GM18909 (cell line): ENCODE data around the gene TCFL5.

Experiments
- ATAC-seq: cut with Tn5 transposase; IDR thresholded peaks from one replicate; pipeline ENCODE4 v1.9.1; 2021; ENCODE audit warnings: mild to moderate bottlenecking; ENCODE audit not compliant: unreplicated experiment, poor library complexity

The TCFL5 gene

DNA sequence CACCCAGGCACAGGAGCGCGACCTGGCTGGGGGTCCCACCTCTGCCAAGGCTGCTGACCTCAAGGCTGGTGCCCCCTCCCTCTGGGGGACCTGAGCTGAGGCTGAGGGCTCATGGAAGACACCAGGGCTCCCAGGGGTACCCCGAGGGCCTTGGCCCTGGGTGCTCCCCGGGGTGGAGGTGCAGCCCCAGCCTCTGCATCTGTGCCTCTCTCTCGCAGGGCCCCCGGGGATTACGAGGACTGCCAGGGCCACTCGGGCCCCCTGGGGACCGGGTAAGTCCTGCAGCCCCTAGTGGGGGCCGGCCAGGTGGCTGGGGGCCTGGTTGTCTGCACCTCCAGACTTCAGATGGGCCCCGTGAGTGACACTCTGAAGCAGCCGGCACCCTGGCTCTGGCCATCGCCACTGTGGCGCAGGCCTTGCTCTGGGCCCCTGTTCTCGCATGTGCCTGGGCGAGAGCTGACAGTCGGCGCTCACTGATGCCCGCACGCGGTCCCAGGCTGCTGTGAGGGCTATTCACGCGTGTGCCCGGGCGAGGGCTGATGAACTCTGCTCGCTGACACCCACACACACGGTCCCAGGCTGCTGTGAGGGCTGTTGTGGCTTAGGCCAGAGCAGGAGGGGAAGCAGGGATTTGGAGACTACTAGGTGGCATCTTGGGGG is 35.5 kb downstream of the TCFL5 start:
- no peak for ATAC-seq

DNA sequence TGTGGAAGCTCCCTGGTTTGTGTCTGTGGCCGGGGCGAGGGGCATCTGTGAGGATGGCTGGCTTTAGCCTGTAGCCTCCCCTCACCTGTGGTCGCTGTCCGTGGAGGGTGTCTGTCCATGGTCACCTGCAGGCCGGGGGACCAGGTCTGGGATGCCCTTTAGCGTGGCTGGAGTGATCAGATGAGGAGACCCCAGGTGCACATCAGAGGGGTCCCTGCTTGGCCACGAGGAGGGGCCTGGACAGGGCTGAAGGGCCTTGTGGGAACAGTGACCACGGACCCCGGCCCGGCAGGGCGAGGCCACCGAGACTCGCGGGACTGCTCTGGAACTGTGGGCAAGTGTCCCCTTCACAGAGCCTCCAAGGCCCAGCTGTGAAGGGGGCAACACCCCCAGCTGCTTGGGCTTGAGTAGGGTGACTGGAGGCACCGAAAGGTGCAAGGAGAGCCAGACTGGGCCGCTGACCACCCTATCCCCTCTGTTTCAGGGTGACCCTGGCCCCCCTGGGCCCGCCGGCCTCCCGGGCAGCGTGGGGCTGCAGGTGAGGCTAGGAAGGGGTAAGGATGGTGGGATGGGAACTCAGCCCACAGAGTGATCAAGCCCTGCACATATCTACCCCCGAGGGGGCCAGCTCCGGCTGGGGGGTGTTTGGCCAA is 36.2 kb downstream of the TCFL5 start:
- no peak for ATAC-seq

DNA sequence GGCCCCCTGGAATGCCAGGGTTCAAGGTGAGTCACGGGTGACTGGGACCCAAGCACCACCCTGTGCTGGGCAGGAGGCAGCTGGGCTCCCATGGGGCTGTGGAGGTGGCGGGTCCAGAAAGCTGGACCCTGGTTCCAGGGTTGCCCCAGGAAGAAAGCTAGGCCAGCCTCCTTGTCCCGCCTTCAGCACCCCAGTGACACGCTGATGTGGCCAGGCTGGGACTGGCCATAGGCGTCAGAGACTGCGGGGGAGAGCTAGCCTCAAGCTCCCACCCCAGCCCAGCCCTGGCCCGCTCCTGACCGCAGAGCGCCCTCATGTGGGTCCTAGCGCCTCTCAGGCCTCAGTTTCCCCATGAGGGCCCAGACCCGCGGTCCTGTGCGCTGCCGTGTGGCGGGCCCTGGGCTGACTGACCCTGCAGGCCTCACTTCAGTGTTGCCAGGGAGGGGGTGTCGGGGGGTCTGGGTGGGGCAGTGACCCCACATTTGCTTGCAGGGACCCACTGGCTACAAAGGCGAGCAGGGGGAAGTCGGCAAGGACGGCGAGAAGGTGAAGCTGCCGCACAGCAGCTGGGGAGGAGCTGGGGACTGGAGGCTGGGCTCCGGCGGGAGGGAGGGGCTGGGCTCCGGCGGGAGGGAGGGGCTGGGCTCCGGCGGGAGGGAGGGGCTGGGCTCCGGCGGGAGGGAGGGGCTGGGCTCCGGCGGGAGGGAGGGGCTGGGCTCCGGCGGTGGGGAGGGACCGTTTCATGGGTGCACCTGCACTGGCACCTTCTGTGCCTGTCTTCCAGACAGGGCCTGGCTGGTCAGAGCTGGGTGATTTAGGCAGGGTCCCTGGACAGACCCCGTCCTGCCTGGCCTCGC is 36.9 kb downstream of the TCFL5 start:
- no peak for ATAC-seq

DNA sequence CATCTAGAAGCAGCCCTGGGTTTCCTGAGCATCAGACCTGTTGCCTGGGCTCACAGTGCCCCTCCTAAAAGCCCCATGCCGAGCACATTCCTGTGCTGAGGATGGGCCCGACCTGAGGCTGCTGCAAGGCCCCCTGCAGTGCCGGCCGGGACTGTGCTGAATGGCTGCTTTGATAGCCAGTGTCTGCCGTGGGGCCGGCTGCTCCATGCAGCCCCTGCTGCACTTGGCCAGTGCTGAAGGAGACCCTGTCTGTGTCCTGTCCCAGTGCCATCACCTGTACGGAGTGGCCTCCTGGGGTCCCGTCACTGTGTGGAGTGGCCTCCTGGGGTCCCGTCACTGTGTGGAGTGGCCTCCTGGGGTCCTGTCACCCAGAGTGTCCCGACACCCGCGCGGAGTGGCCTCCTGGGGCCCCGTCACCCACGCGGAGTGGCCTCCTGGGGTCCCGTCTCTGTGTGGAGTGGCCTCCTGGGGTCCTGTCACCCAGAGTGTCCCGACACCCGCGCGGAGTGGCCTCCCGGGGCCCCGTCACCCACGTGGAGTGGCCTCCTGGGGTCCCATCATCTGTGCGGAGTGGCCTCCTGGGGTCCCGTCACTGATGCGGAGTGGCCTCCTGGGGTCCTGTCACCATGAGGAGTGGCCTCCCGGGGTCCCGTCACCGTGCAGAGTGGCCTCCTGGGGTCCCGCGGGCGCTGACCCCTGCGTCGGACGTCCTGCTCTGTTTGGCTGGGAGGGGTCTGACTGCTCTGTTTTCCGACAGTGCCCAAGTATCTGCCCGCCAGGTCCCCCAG is 37.7 kb downstream of the TCFL5 start:
- ATAC-seq = no peak

DNA sequence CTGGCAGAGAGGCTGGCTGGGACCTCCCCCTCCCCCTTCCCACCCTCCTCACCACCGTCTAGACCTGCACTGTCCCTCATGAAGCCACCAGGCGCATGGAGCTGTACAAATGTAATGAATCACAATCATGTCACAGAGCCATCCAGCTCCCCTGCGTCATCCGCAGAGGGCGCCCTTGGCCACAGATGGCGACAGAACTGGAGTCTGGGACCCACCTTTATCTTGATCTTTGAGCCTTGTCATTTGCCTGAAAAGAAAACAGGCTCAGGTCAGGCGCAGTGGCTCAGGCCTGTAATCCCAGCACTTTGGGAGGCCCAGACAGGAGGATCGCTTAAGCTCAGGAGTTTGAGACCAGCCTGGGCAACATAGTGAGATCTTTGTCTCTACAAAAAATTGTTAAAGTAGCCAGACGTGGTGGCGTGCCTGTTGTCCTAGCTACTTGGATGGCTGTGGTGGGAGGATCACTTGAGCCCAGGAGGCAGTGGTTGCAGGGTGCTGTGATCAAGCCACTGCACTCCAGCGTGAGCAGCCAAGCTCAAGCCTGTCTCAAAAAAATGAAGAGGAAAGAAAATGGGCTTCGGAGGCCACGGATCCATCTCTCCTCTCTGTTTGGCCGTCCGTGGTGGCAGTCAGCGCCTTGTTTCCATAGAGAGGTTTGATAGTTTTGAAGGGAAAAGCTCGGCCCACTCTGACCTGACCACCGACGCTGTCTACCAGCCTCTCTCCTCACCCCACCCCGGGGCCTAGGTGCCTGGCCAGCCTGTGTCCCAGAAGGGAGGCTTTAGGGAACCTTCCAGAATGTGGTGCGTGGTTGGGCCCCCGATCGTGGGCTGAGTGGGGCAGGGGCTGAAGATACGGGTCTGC is 38.6 kb downstream of the TCFL5 start:
- ATAC-seq = no peak

DNA sequence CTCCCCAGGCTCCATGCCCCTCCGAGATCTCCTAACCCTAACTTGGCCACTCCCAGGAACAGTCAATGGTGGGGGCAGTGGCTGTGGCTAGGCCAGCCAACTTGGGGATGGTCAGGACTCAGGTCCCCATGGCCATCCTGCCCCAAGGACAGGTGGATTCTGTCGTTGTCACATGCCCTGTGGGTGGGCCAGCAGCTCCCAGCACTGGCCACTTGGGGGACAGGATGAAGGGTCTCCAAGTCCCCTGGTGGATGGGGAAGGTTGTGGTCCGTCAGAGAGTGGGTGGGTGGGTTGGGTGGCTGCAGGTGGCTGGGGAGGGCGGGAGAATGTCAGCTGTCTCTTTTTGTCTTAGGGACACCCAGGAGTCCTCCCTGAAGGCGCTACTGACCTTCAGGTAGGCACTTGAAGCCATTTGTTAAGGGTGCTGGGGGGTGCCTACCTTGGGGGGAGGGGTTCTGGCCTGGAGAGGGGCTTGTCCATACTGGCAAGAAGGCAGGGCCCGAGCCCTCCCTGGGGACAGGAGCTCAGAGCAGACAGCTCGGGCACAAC is 39.3 kb downstream of the TCFL5 start:
- no peak for ATAC-seq

DNA sequence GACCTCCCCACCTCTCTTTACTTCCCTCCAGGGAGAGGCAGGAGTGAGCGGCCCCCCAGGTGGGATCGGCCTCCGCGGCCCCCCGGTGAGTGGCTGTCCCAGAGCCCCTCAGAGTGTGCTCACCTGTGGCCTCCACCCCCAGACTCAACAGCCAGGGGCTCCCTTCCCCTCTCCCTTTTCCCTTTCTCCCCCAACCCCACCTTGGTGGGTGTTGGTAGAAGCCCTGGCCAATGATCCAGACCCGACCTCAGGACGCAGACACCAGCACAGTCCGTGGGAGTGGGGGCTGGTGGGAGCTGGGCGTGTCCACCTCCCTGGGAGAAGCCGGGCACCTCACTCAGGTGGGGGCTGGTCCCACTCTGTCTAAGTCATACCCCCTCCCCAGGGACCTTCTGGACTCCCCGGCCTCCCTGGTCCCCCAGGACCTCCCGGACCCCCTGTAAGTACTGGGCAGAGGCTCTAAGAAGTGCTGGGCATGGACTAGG is 39.9 kb downstream of the TCFL5 start:
- ATAC-seq = no peak

DNA sequence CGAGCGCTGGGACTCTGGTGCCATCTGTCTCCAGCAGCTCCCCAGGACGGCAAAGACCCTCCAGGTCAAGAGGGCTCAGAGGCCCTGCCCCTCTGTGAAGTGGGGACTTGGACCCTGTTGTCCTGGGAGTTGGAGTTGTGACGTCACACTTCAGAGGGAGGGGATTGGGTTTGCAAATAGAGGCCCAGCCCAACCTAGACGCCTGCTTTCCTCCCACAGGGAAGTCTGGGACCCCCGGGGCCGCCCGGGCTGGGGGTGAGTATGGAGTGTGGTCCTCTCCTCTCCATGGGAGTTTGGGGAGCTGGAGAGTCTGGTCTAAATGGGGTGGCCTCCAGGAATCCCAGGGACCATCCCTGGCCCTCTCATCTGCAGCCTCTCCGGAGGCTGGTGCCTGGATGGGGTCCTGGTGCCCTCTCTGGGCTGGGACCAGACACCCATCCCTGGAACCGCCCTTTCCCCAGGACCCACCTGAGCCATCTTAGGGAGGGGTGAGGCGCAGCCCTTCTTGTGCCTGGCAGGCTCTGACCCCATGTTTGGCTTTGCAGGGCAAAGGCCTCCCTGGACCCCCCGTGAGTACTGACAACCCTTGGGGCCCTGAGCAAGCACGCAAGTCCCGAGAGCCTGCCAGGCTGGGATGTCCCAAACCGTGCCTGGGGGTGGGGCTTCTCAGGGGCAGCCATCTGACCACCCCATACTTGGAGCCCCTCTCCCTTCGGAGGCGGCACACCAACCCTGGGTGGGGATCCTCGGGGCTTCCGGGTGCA is 40.5 kb downstream of the TCFL5 start:
- ATAC-seq = no peak

DNA sequence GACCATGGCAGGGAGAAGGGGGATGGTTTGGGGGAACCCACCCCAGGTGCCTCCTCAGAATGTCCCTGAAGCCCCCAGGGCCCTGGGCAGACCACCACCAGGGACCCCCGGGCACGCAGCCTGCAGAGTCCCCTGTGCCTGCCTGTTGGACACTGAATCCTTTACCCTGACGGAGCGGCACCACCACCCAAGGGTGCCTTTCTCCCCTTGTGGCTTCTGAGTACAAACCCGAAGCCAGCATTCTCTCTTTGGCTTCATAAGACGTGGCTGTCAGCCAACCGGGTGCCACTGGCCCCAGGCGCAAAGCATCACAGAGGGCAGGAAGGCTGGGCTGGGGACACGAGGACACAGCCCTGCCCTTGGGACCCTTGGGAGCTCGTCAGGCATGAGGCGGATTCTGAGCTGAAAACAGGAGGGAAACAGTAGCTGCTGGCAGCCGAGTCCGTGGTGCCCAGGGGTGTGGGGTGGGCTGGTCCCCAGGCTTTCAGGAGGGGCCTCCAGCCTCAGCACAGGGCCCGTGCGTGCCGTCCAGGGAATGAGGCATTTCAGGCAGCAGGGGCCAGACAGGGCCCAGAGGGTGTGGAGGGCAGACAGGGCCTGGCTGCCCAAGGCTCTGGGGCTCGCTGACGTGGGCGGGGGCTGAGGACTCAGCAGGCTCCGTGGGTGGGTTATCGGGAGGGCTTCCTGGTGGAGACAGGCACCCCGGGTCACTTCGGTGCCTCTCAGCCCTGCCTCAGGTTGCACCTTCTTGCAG is 41.2 kb downstream of the TCFL5 start:
- ATAC-seq = no peak

DNA sequence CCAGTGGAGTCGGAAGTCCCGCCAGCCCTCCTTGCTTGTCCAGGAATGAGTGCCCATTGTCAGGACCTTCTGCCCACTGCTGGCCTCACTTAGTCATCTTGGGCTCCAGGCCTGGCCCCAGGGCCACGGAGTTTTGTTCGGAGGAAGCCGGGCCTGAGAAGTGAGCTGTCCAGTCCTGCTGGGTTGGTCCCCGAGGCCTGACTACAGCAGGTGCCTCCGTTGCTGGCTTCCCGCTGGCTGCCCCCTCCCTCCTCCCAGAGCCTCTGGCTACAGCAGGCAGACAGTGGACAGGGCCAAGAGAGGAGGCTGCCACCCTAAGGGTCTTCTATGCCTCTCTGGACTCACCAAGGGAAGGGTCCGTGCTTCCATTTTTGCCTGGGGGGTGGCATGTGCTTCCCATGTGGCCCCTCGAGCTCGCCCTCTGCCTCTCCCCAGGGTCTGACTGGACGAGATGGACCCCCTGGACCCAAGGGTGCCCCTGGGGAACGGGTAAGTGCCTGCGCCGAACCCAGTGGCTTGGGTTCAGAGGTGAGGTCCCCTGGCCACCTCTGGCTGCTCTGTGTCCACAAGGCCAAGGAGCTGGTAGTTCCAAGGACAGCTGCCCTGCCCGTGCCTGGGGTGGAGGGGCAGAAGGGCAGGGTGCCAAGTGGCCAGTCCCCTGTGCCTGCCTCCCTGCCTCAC is 42.0 kb downstream of the TCFL5 start:
- ATAC-seq = no peak

DNA sequence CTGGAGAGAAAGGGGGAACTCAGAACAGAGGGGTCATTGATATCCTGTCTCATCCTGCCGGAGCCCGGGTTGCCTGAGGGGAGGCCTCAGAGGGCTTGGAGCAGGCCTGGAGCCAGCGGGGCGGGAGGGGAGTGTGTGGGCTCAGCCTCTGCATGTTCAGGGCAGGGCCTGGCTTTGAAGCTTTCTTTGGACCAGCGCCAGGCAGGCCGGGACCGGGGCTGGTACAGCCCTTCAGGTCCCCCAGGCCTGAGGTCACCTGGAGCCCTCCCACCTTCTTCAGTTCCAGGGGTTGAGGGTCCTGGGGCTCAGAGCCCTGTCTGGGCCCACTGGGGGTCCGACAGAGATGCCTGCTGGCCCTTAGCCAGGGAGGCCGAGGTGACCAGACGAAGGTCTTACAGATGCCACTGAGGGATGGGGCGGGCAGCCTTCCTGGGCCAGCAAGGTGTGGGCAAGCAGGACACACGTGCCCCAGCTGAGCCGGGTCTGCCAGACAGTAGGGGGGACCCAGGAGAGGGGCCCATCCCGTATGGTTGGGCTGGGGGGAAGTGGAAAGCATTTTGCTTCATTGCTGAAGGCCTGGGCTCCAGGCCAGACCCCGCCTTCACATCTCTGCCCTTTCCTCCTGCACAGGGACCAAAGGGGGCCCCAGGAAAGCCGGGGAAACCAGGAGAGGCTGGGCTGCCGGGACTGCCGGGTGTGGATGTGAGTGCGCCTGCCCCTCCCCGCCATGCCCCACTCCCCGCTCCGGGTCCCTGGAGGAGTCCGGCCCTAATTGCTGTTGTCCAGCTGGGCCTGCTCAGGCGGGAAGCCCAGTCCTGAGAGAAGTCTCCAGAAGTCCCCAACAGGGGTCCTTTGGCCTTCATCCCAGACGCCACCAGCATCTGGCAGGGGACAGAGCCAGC is 42.8 kb downstream of the TCFL5 start:
- no peak for ATAC-seq

DNA sequence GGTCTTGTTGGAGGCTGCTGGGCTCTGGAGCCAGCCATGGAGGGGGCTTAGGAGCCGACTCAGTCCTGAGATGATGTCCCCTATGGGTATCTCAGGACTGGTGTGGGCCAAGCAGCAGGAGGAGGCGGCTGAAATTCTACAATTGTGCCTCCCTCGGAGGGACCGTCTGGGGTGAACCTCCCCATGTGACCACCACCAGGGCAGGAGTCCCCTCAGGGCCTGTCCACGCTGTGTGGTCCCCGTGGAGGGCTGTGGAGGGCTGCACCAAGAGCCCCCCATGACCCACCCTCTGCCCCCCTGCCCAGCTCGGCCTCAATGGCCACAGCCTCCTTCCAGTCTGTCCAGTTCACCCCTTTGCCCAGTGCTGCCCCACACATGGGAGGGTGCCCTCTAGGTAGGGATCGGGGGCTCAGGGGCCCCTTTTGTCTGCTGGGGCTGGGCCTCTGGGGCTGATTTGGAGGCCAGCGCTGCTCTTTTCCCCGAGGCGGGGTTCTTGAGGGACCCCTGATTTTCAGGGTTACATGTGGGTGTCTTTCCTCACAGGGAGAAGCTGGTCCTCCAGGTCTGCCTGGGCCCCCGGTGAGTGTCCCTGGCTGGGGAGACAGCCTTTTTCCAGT is 43.5 kb downstream of the TCFL5 start:
- ATAC-seq = no peak

DNA sequence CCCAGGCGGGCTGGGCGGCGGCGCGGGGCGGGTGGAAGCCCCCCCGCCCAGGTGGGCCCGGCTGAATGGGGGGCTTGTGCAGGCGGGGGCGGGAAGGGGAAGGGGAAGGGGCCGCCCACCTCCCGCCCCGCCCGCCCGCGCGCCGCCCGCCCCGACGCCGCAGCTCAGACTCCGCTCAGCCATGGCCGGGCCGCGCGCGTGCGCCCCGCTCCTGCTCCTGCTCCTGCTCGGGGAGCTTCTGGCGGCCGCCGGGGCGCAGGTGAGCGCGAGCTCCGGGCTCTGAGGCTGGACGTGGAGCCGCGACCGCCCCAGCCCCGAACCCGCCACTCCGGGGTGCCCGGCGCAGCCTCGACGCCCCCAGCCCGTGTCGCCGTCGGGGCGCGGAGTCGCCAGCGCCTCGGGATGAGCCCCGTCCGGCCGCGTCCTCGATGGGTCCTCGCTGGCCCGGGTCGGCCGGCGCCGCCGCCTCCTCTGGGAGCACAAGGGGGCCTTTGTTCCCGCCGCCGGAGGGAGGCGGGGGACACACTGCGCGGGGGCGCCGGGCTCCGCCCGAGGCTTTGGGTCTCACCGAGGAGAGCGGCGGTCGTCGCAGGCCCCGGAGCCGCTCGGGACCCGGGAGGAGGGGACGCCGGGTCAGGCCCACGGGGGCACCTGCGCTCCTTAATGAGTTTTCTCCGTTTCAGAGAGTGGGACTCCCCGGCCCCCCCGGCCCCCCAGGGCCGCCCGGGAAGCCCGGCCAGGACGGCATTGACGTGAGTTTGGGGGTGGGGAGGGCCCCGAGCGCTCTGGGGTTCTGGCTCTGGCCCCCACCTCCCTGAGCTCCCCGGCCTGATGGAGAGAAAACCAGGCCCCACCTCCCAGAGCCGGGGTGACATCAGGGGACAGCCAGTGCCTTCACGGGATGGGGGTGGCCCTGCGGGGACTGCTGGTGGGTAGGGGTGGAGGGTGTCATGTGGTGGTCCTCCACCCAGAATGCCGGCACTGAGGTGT is 44.4 kb downstream of the TCFL5 start, which contains the start of gene COL9A3:
Gene COL9A3 (plus strand): TSS at position 167 of the 990 bp plus-strand sequence. CDS start 15 bp downstream, at position 182.
- no peak for ATAC-seq

DNA sequence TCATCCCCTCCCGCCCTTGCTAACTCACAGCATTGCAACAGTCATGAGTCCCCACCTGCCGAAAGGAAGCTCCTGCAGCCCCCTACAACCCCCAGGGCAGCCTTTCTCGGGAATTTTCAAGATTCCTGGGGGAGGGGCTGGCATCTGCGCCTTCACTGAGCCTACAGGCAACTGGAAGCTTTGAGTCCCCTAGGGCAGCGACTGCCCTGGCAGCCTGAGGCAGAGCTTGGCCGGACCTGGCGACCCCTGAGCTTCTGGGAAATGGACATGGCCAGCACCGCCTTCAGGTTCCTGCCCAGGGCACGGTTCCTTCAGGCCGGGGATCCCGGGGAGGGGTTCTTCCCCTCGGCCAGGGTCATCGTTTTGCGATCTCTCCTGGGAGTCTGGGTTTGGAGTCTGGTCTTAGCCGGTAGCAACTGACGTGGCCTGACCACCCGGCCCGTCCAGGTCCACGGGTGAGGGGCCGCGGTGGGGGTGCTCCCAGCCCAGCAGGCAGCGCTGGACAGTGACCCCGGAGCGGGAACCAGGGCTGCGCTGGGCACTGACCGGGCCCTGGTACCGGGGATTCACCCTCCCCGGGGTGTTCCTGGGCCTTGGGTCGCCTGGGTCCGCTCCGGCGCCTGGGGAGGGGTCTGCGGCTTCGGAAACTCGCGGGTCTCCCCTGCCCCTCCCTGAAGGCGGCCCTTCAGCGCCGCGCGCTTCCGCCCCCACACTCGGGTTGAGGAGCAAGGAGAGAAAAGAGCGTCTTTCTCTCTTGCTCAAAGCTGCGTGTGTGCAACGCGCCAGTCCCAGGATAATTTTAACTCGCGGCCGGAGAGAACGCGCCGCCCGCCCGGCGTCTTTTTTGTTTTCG is 45.4 kb downstream of the TCFL5 start:
- no peak for ATAC-seq
